Progenitor cell of endocrine pancreas (in vitro differentiated cells): ENCODE data around the gene SLC25A22. TPM values are rescaled to one million over a fixed set of nuclear protein-coding genes. Genes with fewer than 3 reads are reported as not detected.

Experiments used
- DNase-seq: peaks from one replicate; pipeline ENCODE4 v3.0.0; 2021; ENCODE audit warnings: low spot score; ENCODE audit not compliant: unreplicated experiment
- H3K27ac Mint-ChIP-seq: 2 replicates; pipeline ENCODE4 v1.8.0; 2021; ENCODE audit warnings: mild to moderate bottlenecking, moderate library complexity, mixed read lengths
- H3K27me3 Mint-ChIP-seq: 2 replicates; pipeline ENCODE4 v1.8.0; 2021; ENCODE audit warnings: mixed read lengths
- H3K36me3 Mint-ChIP-seq: 2 replicates; pipeline ENCODE4 v1.8.0; 2022; ENCODE audit warnings: mixed read lengths; ENCODE audit not compliant: insufficient read depth
- H3K4me1 Mint-ChIP-seq: 2 replicates; pipeline ENCODE4 v1.8.0; 2021; ENCODE audit warnings: low read depth, mixed read lengths
- H3K4me3 Mint-ChIP-seq: 2 replicates; pipeline ENCODE4 v1.8.0; 2021; ENCODE audit warnings: low read depth, mild to moderate bottlenecking, moderate library complexity, mixed read lengths
- H3K9me3 Mint-ChIP-seq: 2 replicates; pipeline ENCODE4 v1.8.0; 2021; ENCODE audit warnings: low read depth, mixed read lengths
- CTCF ChIP-seq: fragments of 200-600 bp; sonication (generic); IDR thresholded peaks from one replicate; pipeline ENCODE4 v1.5.0; 2021; ENCODE audit warnings: antibody characterized with exemption, mild to moderate bottlenecking; ENCODE audit not compliant: unreplicated experiment
- total RNA-seq: library from RNA; stranded (reverse); gene quantifications from 2 replicates; pipeline ENCODE4 v1.2.1, GENCODE V29; 2021

SLC25A22 gene
- total RNA-seq, 1 donor from 2014 or later, result 40.5 TPM

GRCh38 chr11:777288-778255 is 20.5 kb downstream of the SLC25A22 start, which contains the start of gene GATD1:
Gene GATD1 (minus strand): TSS chr11:777487. CDS start chr11:777462, 25 bp downstream.
- peak; percentile 95 for DNase-seq
- Mint-ChIP-seq H3K27me3 (no peaks in the 10 kb centered on the region), H3K4me3 (peak within 1 kb of the TSS; percentile 77), H3K4me1 (peaks cover 8% of the 10 kb centered on the region), H3K27ac (peak within 1 kb of the TSS; percentile 85), H3K9me3 (no peaks in the 10 kb centered on the region), H3K36me3 (no peaks in the 10 kb centered on the region)
- no peak for TF ChIP-seq CTCF

- H3K36me3 Mint-ChIP-seq, result no peaks in the 10 kb centered on the region
- H3K27ac Mint-ChIP-seq, result peak overlapping the region; percentile 62
- no peaks in the 10 kb centered on the region for H3K27me3 Mint-ChIP-seq
- H3K4me1 Mint-ChIP-seq, result peaks cover 8% of the 10 kb centered on the region
- TF ChIP-seq CTCF, result peak; percentile 25
- H3K4me3 Mint-ChIP-seq, result peak overlapping the region; percentile 76
- no peaks in the 10 kb centered on the region for H3K9me3 Mint-ChIP-seq
- DNase-seq, result peak; percentile 40
Observed at GRCh38 chr11:776561-777287, 21.4 kb downstream of the SLC25A22 start.

- no peaks in the 10 kb centered on the region for H3K9me3 Mint-ChIP-seq
- no peaks in the 10 kb centered on the region for H3K36me3 Mint-ChIP-seq
- peak overlapping the region; percentile 62 for H3K27ac Mint-ChIP-seq
- H3K4me1 Mint-ChIP-seq, result peaks cover 8% of the 10 kb centered on the region
- TF ChIP-seq CTCF, result no peak
- no peaks in the 10 kb centered on the region for H3K27me3 Mint-ChIP-seq
- no peak for DNase-seq
- peak overlapping the region; percentile 76 for H3K4me3 Mint-ChIP-seq
Observed at GRCh38 chr11:776263-776560, 21.9 kb downstream of the SLC25A22 start.

- DNase-seq, result no peak
- no peaks in the 10 kb centered on the region for H3K27me3 Mint-ChIP-seq
- no peaks in the 10 kb centered on the region for H3K36me3 Mint-ChIP-seq
- no peak overlapping the region for H3K27ac Mint-ChIP-seq
- H3K4me3 Mint-ChIP-seq, result peak overlapping the region; percentile 61
- no peaks in the 10 kb centered on the region for H3K9me3 Mint-ChIP-seq
- no peak for TF ChIP-seq CTCF
- peaks cover 8% of the 10 kb centered on the region for H3K4me1 Mint-ChIP-seq
Observed at GRCh38 chr11:774873-775592, 23.0 kb downstream of the SLC25A22 start.

- Mint-ChIP-seq H3K4me3 (no peak overlapping the region), H3K27ac (no peak overlapping the region), H3K9me3 (no peaks in the 10 kb centered on the region), H3K4me1 (peaks cover 7% of the 10 kb centered on the region), H3K36me3 (no peaks in the 10 kb centered on the region), H3K27me3 (no peaks in the 10 kb centered on the region)
- no peak for DNase-seq
- no peak for TF ChIP-seq CTCF
Observed at GRCh38 chr11:773830-774229, 24.3 kb downstream of the SLC25A22 start.
